ENCODE measurements around the gene KIAA0586.

- TF ChIP-seq CTCF (conservative IDR thresholded peaks at IDR 0.05; ENCODE audit: low read length) = no peak
- no peak for TF ChIP-seq EZH2phosphoT487 (IDR thresholded peaks at IDR 0.05; ENCODE audit: borderline replicate concordance)
Observed at GRCh38 chr14:58488550-58488949, 61.0 kb downstream of the KIAA0586 start.

All from Loucy (cell line).